K562 (cell line): ENCODE data around the gene CD274. TPM values are rescaled to one million over a fixed set of nuclear protein-coding genes. Genes with fewer than 3 reads are reported as not detected.

Experiments
- CBX1 ChIP-seq: sonication (generic); IDR thresholded peaks from 2 replicates; pipeline ENCODE4 v1.6.1; 2016; ENCODE audit warnings: antibody characterized with exemption, low read depth, mild to moderate bottlenecking
- FOS ChIP-seq: IDR thresholded peaks from 3 replicates; pipeline ENCODE4 v1.6.1; 2011; ENCODE audit not compliant: insufficient read length; ENCODE audit errors: extremely low read depth
- MIER1 ChIP-seq: fragments of 450-650 bp; IDR thresholded peaks from 2 replicates; pipeline ENCODE4 v1.6.1; 2016; ENCODE audit warnings: antibody characterized with exemption, mild to moderate bottlenecking, low read depth
- PTTG1 ChIP-seq: fragments of 450-650 bp; IDR thresholded peaks from 2 replicates; pipeline ENCODE4 v1.6.1; 2016; ENCODE audit warnings: low read depth, mild to moderate bottlenecking, missing genetic modification characterization, missing compliant biosample characterization
- PYGO2 ChIP-seq: fragments of 450-650 bp; IDR thresholded peaks from 2 replicates; pipeline ENCODE4 v1.6.1; 2016; ENCODE audit warnings: mild to moderate bottlenecking, missing genetic modification characterization, moderate library complexity, missing compliant biosample characterization
- TCF7L2 ChIP-seq: fragments of 150-350 bp; IDR thresholded peaks from 2 replicates; pipeline ENCODE4 v1.6.1; 2016; ENCODE audit warnings: low read depth, mild to moderate bottlenecking, low read length, moderate library complexity
- ZNF165 ChIP-seq: fragments of 250-450 bp; sonication (Bioruptor Pico); IDR thresholded peaks from 2 replicates; pipeline ENCODE4 v1.4.0; 2020; ENCODE audit warnings: borderline replicate concordance
- ZNF347 ChIP-seq: fragments of 450-650 bp; formaldehyde crosslinking; IDR thresholded peaks from 2 replicates; pipeline ENCODE4 v1.4.0; 2020; ENCODE audit warnings: low read depth, mild to moderate bottlenecking, moderate library complexity
- polyA plus RNA-seq, 8 experiments: library from polyadenylated mRNA; depleted of rRNA in 4 of 8; stranded (reverse) in 5 of 8; unstranded in 3 of 8; fragments of >200 nt; fragmentation: Nextera tagmentation in 2 of 8; fragmentation: Illumina TruSeq in 1 of 8; extraction: Ambion mirVana in 2 of 8; extraction: Trizol in 1 of 8; gene quantifications; 2 replicates each; pipeline versions ENCODE4 v1.2.1 to v1.2.3, GENCODE V29; 2011 to 2014; ENCODE audit warnings: inconsistent platforms in 1 of 8, missing spikeins in 1 of 8
- total RNA-seq, 7 experiments: library from RNA; depleted of rRNA in 6 of 7; stranded (reverse); fragments of >200 nt in 6 of 7; fragmentation: Illumina TruSeq in 2 of 7; extraction: Trizol in 2 of 7; gene quantifications; 2 replicates each; pipeline versions ENCODE4 v1.2.1 to v1.2.3, GENCODE V29; 2011 to 2021; ENCODE audit warnings: low replicate concordance in 1 of 7
- TF ChIP-seq, protein P1 (sequence below), 2 experiments: IDR thresholded peaks in 1 of 2; conservative IDR thresholded peaks in 1 of 2; 2 replicates each; pipeline ENCODE4 v1.6.1; 2016; ENCODE audit warnings: low read depth in 2 of 2, mild to moderate bottlenecking in 1 of 2, missing compliant biosample characterization in 1 of 2, missing genetic modification characterization in 1 of 2, moderate library complexity in 1 of 2
- TF ChIP-seq, protein P2 (sequence below), 2 experiments: fragments of 450-650 bp; IDR thresholded peaks; 2 replicates each; pipeline ENCODE4 v1.6.1; 2016
- TF ChIP-seq, protein P3 (sequence below): fragments of 250-450 bp; sonication (Bioruptor Pico); IDR thresholded peaks from 2 replicates; pipeline ENCODE4 v1.8.0; 2022; ENCODE audit warnings: moderate library complexity, mild to moderate bottlenecking, inconsistent platforms
- TF ChIP-seq, protein P4 (sequence below), 2 experiments: fragments of 450-650 bp in 1 of 2; sonication (generic) in 1 of 2; formaldehyde crosslinking in 1 of 2; IDR thresholded peaks in 1 of 2; conservative IDR thresholded peaks in 1 of 2; 2 replicates each; pipeline versions ENCODE4 v1.6.1 to v1.8.1; 2016 to 2023; ENCODE audit warnings: mild to moderate bottlenecking in 2 of 2, moderate library complexity in 2 of 2, inconsistent platforms in 1 of 2, missing genetic modification reagents in 1 of 2

Gene CD274
- total and polyA plus RNA-seq, 9 of the 15 experiments (the other 6 are each of a cell fraction or from before 2014, with no cell fraction given), result 0.07 to 0.51 (median 0.30) TPM; not detected in 1

DNA sequence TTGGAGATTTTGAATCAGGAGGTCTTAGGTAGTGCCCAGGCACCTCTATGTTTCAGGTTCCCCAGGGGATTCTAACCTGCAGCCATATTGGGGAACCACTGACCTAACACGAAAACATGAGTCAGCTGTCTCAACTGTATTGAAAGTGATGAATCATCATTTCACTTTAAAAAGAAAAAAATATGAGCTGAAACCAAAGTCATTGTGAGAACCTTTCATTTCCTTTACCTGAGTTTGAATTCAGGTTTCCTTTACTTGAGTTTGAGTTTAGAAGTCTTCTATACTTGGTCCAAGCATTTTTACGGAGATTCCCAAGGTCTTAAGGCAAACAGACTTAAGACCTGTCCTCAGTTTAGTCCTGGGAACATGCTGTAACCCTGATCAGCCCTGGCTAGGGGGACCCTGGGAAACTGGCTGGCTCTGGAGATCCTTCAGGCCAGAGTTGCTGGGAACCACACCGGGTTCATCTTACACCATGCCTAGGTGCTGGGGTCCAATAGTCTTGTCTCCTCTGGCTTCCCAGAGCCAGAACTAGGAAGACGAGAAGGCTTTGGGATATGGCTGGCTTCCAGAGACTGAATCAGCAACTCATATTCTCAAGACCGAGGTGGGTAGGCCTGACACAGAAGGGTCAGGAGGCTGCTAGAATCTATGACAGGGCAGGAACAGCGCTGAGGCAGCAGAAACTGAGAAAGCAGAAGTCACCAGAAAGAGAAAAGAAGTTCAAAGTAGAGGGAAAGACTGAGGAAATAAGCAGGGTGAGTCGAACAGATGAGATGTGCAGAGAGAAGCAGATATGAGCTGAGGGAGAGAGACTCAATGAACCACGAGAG is 43.6 kb downstream of the CD274 start (continued):
- TF ChIP-seq, protein P1, sequence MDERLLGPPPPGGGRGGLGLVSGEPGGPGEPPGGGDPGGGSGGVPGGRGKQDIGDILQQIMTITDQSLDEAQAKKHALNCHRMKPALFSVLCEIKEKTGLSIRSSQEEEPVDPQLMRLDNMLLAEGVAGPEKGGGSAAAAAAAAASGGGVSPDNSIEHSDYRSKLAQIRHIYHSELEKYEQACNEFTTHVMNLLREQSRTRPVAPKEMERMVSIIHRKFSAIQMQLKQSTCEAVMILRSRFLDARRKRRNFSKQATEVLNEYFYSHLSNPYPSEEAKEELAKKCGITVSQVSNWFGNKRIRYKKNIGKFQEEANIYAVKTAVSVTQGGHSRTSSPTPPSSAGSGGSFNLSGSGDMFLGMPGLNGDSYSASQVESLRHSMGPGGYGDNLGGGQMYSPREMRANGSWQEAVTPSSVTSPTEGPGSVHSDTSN (CRISPR knock-in tag; IDR thresholded peaks at IDR 0.05; ENCODE audit: low read depth), result no peak
- TF ChIP-seq, protein P1 (tag; conservative IDR thresholded peaks at IDR 0.05; ENCODE audit: low read depth), result 0 out of 2 replicates have a peak, but pooled peaks have one; percentile 48
- TF ChIP-seq ZNF347 (CRISPR knock-in tag) (no peak), PYGO2 (tag) (peak; percentile 80; the same call in 1 of the 2 replicates), MIER1 (no peak), CBX1 (no peak), ZNF165 (CRISPR knock-in tag) (0 out of 2 replicates have a peak, but pooled peaks have one; percentile 12), PTTG1 (tag) (peak; percentile 57; the same call in 1 of the 2 replicates), FOS (no peak), TCF7L2 (no peak)
- TF ChIP-seq, protein P2, sequence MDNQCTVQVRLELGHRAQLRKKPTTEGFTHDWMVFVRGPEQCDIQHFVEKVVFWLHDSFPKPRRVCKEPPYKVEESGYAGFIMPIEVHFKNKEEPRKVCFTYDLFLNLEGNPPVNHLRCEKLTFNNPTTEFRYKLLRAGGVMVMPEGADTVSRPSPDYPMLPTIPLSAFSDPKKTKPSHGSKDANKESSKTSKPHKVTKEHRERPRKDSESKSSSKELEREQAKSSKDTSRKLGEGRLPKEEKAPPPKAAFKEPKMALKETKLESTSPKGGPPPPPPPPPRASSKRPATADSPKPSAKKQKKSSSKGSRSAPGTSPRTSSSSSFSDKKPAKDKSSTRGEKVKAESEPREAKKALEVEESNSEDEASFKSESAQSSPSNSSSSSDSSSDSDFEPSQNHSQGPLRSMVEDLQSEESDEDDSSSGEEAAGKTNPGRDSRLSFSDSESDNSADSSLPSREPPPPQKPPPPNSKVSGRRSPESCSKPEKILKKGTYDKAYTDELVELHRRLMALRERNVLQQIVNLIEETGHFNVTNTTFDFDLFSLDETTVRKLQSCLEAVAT (IDR thresholded peaks at IDR 0.05), result no peak
- TF ChIP-seq, protein P3, sequence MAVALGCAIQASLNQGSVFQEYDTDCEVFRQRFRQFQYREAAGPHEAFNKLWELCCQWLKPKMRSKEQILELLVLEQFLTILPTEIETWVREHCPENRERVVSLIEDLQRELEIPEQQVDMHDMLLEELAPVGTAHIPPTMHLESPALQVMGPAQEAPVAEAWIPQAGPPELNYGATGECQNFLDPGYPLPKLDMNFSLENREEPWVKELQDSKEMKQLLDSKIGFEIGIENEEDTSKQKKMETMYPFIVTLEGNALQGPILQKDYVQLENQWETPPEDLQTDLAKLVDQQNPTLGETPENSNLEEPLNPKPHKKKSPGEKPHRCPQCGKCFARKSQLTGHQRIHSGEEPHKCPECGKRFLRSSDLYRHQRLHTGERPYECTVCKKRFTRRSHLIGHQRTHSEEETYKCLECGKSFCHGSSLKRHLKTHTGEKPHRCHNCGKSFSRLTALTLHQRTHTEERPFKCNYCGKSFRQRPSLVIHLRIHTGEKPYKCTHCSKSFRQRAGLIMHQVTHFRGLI, result 0 out of 2 replicates have a peak, but pooled peaks have one; percentile 32
- TF ChIP-seq, protein P4, sequence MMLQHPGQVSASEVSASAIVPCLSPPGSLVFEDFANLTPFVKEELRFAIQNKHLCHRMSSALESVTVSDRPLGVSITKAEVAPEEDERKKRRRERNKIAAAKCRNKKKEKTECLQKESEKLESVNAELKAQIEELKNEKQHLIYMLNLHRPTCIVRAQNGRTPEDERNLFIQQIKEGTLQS (IDR thresholded peaks at IDR 0.05), result peak; percentile 83
- TF ChIP-seq, protein P4 (CRISPR knock-in tag; conservative IDR thresholded peaks at IDR 0.05), result no peak
